HepG2 (cell line): ENCODE data around the gene SAAL1. TPM values are rescaled to one million over a fixed set of nuclear protein-coding genes. Genes with fewer than 3 reads are reported as not detected.

Experiments used
- ATAC-seq: fragments of 200-7000 bp; cut with Tn5 transposase; 3 replicates; pipeline ENCODE4 v1.9.1; 2020; ENCODE audit warnings: mild to moderate bottlenecking, moderate library complexity
- BruUV-seq: library from RNA; stranded (reverse); fragments of 400-500 nt; replicated peaks from 2 replicates; lab custom pipeline; 2021; lab: Mats Ljungman, UMichigan
- CTCF ChIA-PET: fragments of 300-600 bp; formaldehyde crosslinking; extraction: SDS; loops from one replicate; lab custom pipeline; 2021; ENCODE audit warnings: low total read pairs, inconsistent platforms, low intra/inter-chr PET ratio; lab: Yijun Ruan, JAX
- POLR2A ChIA-PET: fragments of 350-600 bp; sonication (Branson Sonifier 250); formaldehyde crosslinking; loops from one replicate; lab custom pipeline; 2020; ENCODE audit warnings: antibody characterized with exemption, inconsistent platforms; lab: Yijun Ruan, JAX
- DNase-seq: peaks from one replicate; pipeline ENCODE4 v3.0.0-alpha.2; 2015; ENCODE audit warnings: low spot score
- FAIRE-seq: peaks from 3 replicates; lab custom pipeline; 2011; peaks lifted over from hg19 to GRCh38; lab: Jason Lieb, UNC
- H2AFZ ChIP-seq: one replicate; pipeline ENCODE4 v1.6.1; 2011; ENCODE audit warnings: low read length, inconsistent platforms
- H3K27ac ChIP-seq: fragments of 300-600 bp; 3 replicates; pipeline ENCODE4 v1.8.0; 2011; ENCODE audit warnings: mixed run types, mild to moderate bottlenecking, mixed read lengths, low read length, inconsistent platforms; ENCODE audit not compliant: insufficient read depth; ENCODE audit errors: extremely low read length
- H3K27me3 ChIP-seq, 2 experiments: fragments of 200-600 bp in 1 of 2; 2 replicates in 1 of 2; 3 replicates in 1 of 2; pipeline versions ENCODE4 v1.6.0 to v1.8.0; 2011; ENCODE audit warnings: low read length in 2 of 2, mild to moderate bottlenecking in 2 of 2, moderate library complexity in 2 of 2, inconsistent platforms in 1 of 2; ENCODE audit not compliant: insufficient read depth in 2 of 2, control insufficient read depth in 1 of 2
- H3K36me3 ChIP-seq, 2 experiments: fragments of 200-600 bp in 1 of 2; replicated peaks in 1 of 2; 2 replicates in 1 of 2; 3 replicates in 1 of 2; pipeline versions ENCODE4 v1.5.1 to v1.8.0; 2011; ENCODE audit warnings: low read length in 2 of 2, inconsistent platforms in 1 of 2; ENCODE audit not compliant: insufficient read depth in 2 of 2, control insufficient read depth in 1 of 2
- H3K4me1 ChIP-seq: 2 replicates; pipeline ENCODE4 v1.5.1; 2012; ENCODE audit warnings: low read length, inconsistent platforms; ENCODE audit not compliant: insufficient read depth
- H3K4me2 ChIP-seq: 2 replicates; pipeline ENCODE4 v1.6.0; 2011; ENCODE audit warnings: low read depth, low read length, inconsistent platforms
- H3K4me3 ChIP-seq, 3 experiments: fragments of 200-600 bp in 1 of 3; sonication (generic), shearing (Covaris generic) in 1 of 3; replicated peaks in 1 of 3; 2 replicates each; pipeline ENCODE4 v1.5.1; 2011 to 2016; ENCODE audit warnings: low read length in 3 of 3, inconsistent platforms in 2 of 3, low read depth in 2 of 3, mild to moderate bottlenecking in 2 of 3, control low read depth in 1 of 3, mixed read lengths in 1 of 3; ENCODE audit not compliant: insufficient read depth in 1 of 3
- H3K79me2 ChIP-seq: one replicate; pipeline ENCODE4 v1.6.1; 2011; ENCODE audit warnings: low read length, inconsistent platforms; ENCODE audit not compliant: insufficient read depth
- H3K9ac ChIP-seq: 2 replicates; pipeline ENCODE4 v1.6.0; 2011; ENCODE audit warnings: mild to moderate bottlenecking, low read depth, low read length, inconsistent platforms; ENCODE audit not compliant: insufficient read depth
- H3K9me3 ChIP-seq: 2 replicates; pipeline ENCODE4 v1.5.1; 2012; ENCODE audit warnings: mild to moderate bottlenecking, low read length
- H4K20me1 ChIP-seq: 2 replicates; pipeline ENCODE4 v1.6.0; 2011; ENCODE audit warnings: inconsistent platforms, mild to moderate bottlenecking, low read length, moderate library complexity; ENCODE audit not compliant: insufficient read depth
- AKAP8 ChIP-seq: sonication (generic); formaldehyde crosslinking; IDR thresholded peaks from 2 replicates; pipeline ENCODE4 v1.5.1; 2020; ENCODE audit warnings: mild to moderate bottlenecking, missing genetic modification reagents
- ATRX ChIP-seq: sonication (generic); formaldehyde crosslinking; IDR thresholded peaks from 2 replicates; pipeline ENCODE4 v1.4.0; 2020; ENCODE audit warnings: missing genetic modification reagents, borderline replicate concordance
- KLF15 ChIP-seq: sonication (generic); formaldehyde crosslinking; IDR thresholded peaks from 2 replicates; pipeline ENCODE4 v1.8.1; 2023; ENCODE audit warnings: borderline replicate concordance, mild to moderate bottlenecking, inconsistent platforms, missing genetic modification reagents, mixed read lengths
- KMT2B ChIP-seq: IDR thresholded peaks from 2 replicates; pipeline ENCODE4 v1.6.1; 2016; ENCODE audit warnings: missing genetic modification reagents, missing compliant biosample characterization
- SMYD3 ChIP-seq: sonication (generic); formaldehyde crosslinking; IDR thresholded peaks from 2 replicates; pipeline ENCODE4 v1.8.1; 2023; ENCODE audit warnings: mild to moderate bottlenecking, missing genetic modification reagents
- XRCC5 ChIP-seq: fragments of 200-400 bp; formaldehyde crosslinking; optimal IDR thresholded peaks from 2 replicates; pipeline ENCODE3; 2017; ENCODE audit warnings: mild to moderate bottlenecking, low read length
- ZFAT ChIP-seq: sonication (generic); formaldehyde crosslinking; conservative IDR thresholded peaks from 2 replicates; pipeline ENCODE4 v1.8.1; 2023; ENCODE audit warnings: missing genetic modification reagents, inconsistent platforms
- ZNF496 ChIP-seq: sonication (generic); formaldehyde crosslinking; IDR thresholded peaks from 2 replicates; pipeline ENCODE4 v1.8.1; 2023; ENCODE audit warnings: mild to moderate bottlenecking, moderate library complexity, missing genetic modification reagents; ENCODE audit not compliant: insufficient replicate concordance
- WGBS: methylation state at CpG from one replicate; pipeline ENCODE4 v1.1.6; 2017; ENCODE audit warnings: low lambda C conversion rate; 5-methylcytosine and 5-hydroxymethylcytosine counted together
- in situ Hi-C: cut with HindIII; loops from 2 replicates; pipeline ENCODE4 v1.10.0; 2017; ENCODE audit warnings: low pct_unique_long_range_greater_than_20kb; ENCODE audit not compliant: extremely low pct_ligation_motif_present
- intact Hi-C: fragments of 100-400 bp; cut with micrococcal nuclease; formaldehyde crosslinking; loops from one replicate; pipeline ENCODE4 v1.10.0; 2022; ENCODE audit not compliant: unreplicated experiment
- polyA plus RNA-seq, 8 experiments: library from polyadenylated mRNA; depleted of rRNA in 3 of 8; stranded (reverse) in 7 of 8; unstranded in 1 of 8; fragments of >200 nt; fragmentation: Illumina TruSeq in 4 of 8; extraction: Trizol in 4 of 8; gene quantifications; 2 replicates each; pipeline versions ENCODE4 v1.2.1 to v1.2.3, GENCODE V29; 2011 to 2016; ENCODE audit warnings: low read depth in 4 of 8, missing spikeins in 1 of 8, mixed read lengths in 1 of 8; ENCODE audit not compliant: insufficient read depth in 1 of 8
- total RNA-seq, 5 experiments: library from RNA; depleted of rRNA; stranded (reverse); fragments of >200 nt; fragmentation: Illumina TruSeq; extraction: Trizol; gene quantifications; 2 replicates each; pipeline ENCODE4 v1.2.3, GENCODE V29; 2016; ENCODE audit warnings: low read depth in 1 of 5

Gene SAAL1
- total and polyA plus RNA-seq, 2 of the 13 experiments (the other 11 are each of a cell fraction or from before 2014, with no cell fraction given): 16.5 to 46.0 TPM

DNA sequence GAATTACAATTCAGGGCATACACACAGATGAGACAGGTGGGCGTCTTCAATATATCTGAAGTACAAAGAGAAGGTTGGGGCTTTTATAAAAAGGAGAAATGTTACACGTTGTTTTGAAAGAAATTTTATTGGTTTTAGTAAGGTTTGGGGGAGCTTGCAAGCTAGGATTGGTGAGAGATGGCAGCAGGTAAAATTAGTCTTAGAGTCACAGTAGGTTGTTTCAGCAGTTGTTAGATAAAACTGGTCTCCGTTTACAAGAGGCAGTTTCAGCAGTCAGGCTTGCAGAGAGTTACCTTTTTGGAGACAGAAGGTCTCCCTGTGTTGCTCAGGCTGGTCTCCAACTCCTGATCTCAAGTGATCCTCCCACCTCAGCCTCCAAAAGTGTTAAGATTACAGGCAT is 2.4 kb upstream of the SAAL1 start:
- ChIA-PET CTCF (no interaction called here), POLR2A (no interaction called here)
- H2AFZ ChIP-seq: no peak overlapping the region
- no TSS peak for BruUV-seq
- in situ Hi-C loops: loop anchor here (5.0 kb wide), 1 partner anchor 96 kb away; the partner anchor contains the start of gene SERGEF
- no peak for DNase-seq
- H3K4me1 ChIP-seq: peaks cover 21% of the 10 kb centered on the region
- 37% methylated on average over 3 of the region's 3 CpGs for WGBS
- no peak for FAIRE-seq
- no peak overlapping the region for H3K4me3 ChIP-seq
- H3K36me3 ChIP-seq: peaks cover 0 to 3% of the 10 kb centered on the region in 2 experiments; a peak in 1 of 5 replicates
- intact Hi-C loops: loop anchor here (10.0 kb wide), 1 partner anchor 343 kb away; no protein-coding TSS in a partner anchor
- H3K4me2 ChIP-seq: no peak overlapping the region
- peaks cover 0 to 4% of the 10 kb centered on the region in 2 experiments; a peak in 2 of 5 replicates for H3K27me3 ChIP-seq
- no peaks in the 10 kb centered on the region for H3K9me3 ChIP-seq
- TF ChIP-seq ZFAT (peak; percentile 90), AKAP8 (CRISPR knock-in tag) (no peak)
- no peak overlapping the region for H3K27ac ChIP-seq
- H3K79me2 ChIP-seq: peaks cover 22% of the 10 kb centered on the region
- H3K9ac ChIP-seq: no peak overlapping the region
- H4K20me1 ChIP-seq: no peaks in the 10 kb centered on the region
- no peak for ATAC-seq

DNA sequence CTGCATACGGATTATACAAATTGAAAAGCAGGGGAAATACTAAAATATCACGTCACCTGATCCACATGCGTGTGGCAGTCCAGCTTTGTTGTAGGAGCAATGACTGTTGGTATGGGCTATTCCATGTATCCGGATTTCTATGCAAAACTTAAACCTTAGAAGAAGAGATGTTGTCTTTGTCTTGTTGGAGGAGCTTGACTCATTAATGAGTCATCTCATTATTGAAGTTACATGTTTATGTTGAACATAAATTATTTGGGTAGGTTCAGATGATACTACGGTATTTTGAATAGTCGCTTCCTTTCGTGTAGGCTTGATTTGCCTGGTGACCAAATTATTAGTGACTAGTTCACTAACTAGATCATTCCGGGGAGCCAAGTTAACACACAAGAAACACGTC is 806 bp upstream of the SAAL1 start:
- 51% methylated on average over 9 of the region's 9 CpGs for whole genome bisulfite sequencing
- H3K4me2 ChIP-seq: peak overlapping the region; percentile 80
- H3K27me3 ChIP-seq: no peaks in the 10 kb centered on the region; a peak in 1 of 5 replicates
- peaks cover 21% of the 10 kb centered on the region for H3K4me1 ChIP-seq
- no peak overlapping the region for H3K27ac ChIP-seq
- CTCF ChIA-PET: interaction anchor here (0.9 to 1.7 kb wide), 2 partner anchors 9 to 115 kb away, joined by 3 to 16 read pairs; no protein-coding TSS in a partner anchor
- H4K20me1 ChIP-seq: no peaks in the 10 kb centered on the region
- POLR2A ChIA-PET: interaction anchor here (0.9 to 1.4 kb wide), 3 partner anchors 9 to 120 kb away, joined by 4 to 6 read pairs (median 5); partner anchors contain the start of gene SERGEF
- no peak overlapping the region for H3K9ac ChIP-seq
- H3K9me3 ChIP-seq: no peaks in the 10 kb centered on the region
- FAIRE-seq (no peak), ATAC-seq (no peak), DNase-seq (no peak)
- H3K36me3 ChIP-seq: peaks cover 5 to 14% of the 10 kb centered on the region in 2 experiments; a peak in 3 of 5 replicates
- no peak overlapping the region for H2AFZ ChIP-seq
- BruUV-seq: no TSS peak
- peaks cover 22% of the 10 kb centered on the region for H3K79me2 ChIP-seq
- peak overlapping the region in 1 of 3 experiments; percentile 98; a peak in 1 of 6 replicates for H3K4me3 ChIP-seq
- intact Hi-C loops: loop anchor here (1.0 to 10.0 kb wide), 3 partner anchors 94 to 342 kb away; partner anchors contain the start of gene SERGEF
- in situ Hi-C loops: loop anchor here (5.0 kb wide), 1 partner anchor 94 kb away; the partner anchor contains the start of gene SERGEF
- no peak for TF ChIP-seq KMT2B (CRISPR knock-in tag)
- TF ChIP-seq XRCC5: no peak
- no peak for TF ChIP-seq KLF15 (CRISPR knock-in tag)
- no peak for TF ChIP-seq ZNF496 (CRISPR knock-in tag)
- no peak for TF ChIP-seq ATRX (CRISPR knock-in tag)
- TF ChIP-seq SMYD3 (CRISPR knock-in tag): 0 out of 2 replicates have a peak, but pooled peaks have one; percentile 3
- TF ChIP-seq, all 625 proteins: peak for 1
